Activated gamma-delta T cell treated with anti-CD3 and anti-CD28 coated beads, Interleukin-2, amount 50 U/mL, for 16 hours (primary cell): ENCODE data around the gene GIGYF2.
"Not testable (repeated sequence)": the region's sequence is repeated elsewhere in the genome, so short reads cannot be mapped to it uniquely, and the experiment has no call there.

Source experiments
- DNase-seq: peaks from one replicate; pipeline ENCODE4 v3.0.0-alpha.2; 2020; ENCODE audit warnings: low read depth

GIGYF2 gene

GRCh38 chr2:232687382-232688160, 9.6 kb upstream of the GIGYF2 start:
- DNase-seq, result no peak

GRCh38 chr2:232688201-232688600, 8.9 kb upstream of the GIGYF2 start:
- DNase-seq, result no peak

- no peak for DNase-seq
These were observed 7.8 kb upstream of the GIGYF2 start for GRCh38 chr2:232689152-232689910.

- not testable (repeated sequence) for DNase-seq
These were observed 6.0 kb upstream of the GIGYF2 start for GRCh38 chr2:232691117-232691516.

- no peak for DNase-seq
These were observed 3.8 kb upstream of the GIGYF2 start for GRCh38 chr2:232693344-232693743.

- DNase-seq, result no peak
These were observed 497 bp upstream of the GIGYF2 start for GRCh38 chr2:232696609-232697058.

GRCh38 chr2:232697807-232698110, 628 bp downstream of the GIGYF2 start:
- DNase-seq, result no peak

GRCh38 chr2:232698556-232699091, 1.5 kb downstream of the GIGYF2 start:
- no peak for DNase-seq

GRCh38 chr2:232699110-232699509, 2.0 kb downstream of the GIGYF2 start:
- no peak for DNase-seq

GRCh38 chr2:232700154-232700553, 3.0 kb downstream of the GIGYF2 start:
- DNase-seq, result no peak

GRCh38 chr2:232707076-232707475, 9.9 kb downstream of the GIGYF2 start:
- no peak for DNase-seq

- no peak for DNase-seq
These were observed 16.4 kb downstream of the GIGYF2 start for GRCh38 chr2:232713505-232713904.

GRCh38 chr2:232714969-232715368, 17.8 kb downstream of the GIGYF2 start:
- no peak for DNase-seq

GRCh38 chr2:232720056-232720455, 22.9 kb downstream of the GIGYF2 start:
- DNase-seq, result not testable (repeated sequence)

- no peak for DNase-seq
These were observed 24.1 kb downstream of the GIGYF2 start for GRCh38 chr2:232721261-232721660.

GRCh38 chr2:232721882-232722281, 24.8 kb downstream of the GIGYF2 start:
- no peak for DNase-seq

GRCh38 chr2:232723027-232723426, 25.9 kb downstream of the GIGYF2 start:
- no peak for DNase-seq

- no peak for DNase-seq
These were observed 31.7 kb downstream of the GIGYF2 start for GRCh38 chr2:232728785-232729184.

- DNase-seq, result no peak
These were observed 34.3 kb downstream of the GIGYF2 start for GRCh38 chr2:232731470-232731869.

- DNase-seq, result no peak
These were observed 44.2 kb downstream of the GIGYF2 start for GRCh38 chr2:232741294-232741693.

GRCh38 chr2:232741972-232742371, 44.8 kb downstream of the GIGYF2 start:
- DNase-seq, result no peak

GRCh38 chr2:232744963-232745362, 47.8 kb downstream of the GIGYF2 start:
- no peak for DNase-seq

GRCh38 chr2:232748038-232748437, 50.9 kb downstream of the GIGYF2 start:
- no peak for DNase-seq
